ENCODE results near the gene MPHOSPH10. TPM values are rescaled to one million over a fixed set of nuclear protein-coding genes. Genes with fewer than 3 reads are reported as not detected.

MPHOSPH10 gene
- total and polyA plus RNA-seq, 2 of the 13 experiments (the other 11 are each of a cell fraction or from before 2014, with no cell fraction given) = 37.8 to 137 TPM

DNA sequence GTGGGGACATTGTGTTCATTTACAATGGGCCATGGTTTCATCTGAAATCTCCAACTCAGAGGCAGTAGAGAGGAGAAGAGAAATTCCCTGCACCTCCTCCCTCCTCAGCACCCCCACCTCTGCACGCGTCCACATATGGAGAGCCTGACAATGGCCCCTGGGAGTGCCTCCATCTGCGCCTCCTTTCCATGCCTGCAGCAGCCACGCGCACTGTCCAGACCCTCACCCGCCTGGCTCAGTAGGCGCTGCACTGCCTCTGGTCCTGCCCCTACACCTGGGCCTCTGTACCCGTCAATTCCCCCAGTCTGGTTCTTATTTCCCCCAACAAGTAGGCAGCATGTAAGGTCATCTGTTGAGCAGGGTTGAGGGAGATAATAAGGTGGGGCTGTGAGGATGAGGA is 23.8 kb downstream of the MPHOSPH10 start (continued):
- TF ChIP-seq, protein P1, sequence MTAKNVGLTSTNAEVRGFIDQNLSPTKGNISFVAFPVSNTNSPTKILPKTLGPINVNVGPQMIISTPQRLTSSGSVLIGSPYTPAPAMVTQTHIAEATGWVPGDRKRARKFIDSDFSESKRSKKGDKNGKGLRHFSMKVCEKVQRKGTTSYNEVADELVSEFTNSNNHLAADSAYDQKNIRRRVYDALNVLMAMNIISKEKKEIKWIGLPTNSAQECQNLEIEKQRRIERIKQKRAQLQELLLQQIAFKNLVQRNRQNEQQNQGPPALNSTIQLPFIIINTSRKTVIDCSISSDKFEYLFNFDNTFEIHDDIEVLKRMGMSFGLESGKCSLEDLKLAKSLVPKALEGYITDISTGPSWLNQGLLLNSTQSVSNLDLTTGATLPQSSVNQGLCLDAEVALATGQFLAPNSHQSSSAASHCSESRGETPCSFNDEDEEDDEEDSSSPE (CRISPR knock-in tag; IDR thresholded peaks at IDR 0.05) = no peak
- TF ChIP-seq, protein P2, sequence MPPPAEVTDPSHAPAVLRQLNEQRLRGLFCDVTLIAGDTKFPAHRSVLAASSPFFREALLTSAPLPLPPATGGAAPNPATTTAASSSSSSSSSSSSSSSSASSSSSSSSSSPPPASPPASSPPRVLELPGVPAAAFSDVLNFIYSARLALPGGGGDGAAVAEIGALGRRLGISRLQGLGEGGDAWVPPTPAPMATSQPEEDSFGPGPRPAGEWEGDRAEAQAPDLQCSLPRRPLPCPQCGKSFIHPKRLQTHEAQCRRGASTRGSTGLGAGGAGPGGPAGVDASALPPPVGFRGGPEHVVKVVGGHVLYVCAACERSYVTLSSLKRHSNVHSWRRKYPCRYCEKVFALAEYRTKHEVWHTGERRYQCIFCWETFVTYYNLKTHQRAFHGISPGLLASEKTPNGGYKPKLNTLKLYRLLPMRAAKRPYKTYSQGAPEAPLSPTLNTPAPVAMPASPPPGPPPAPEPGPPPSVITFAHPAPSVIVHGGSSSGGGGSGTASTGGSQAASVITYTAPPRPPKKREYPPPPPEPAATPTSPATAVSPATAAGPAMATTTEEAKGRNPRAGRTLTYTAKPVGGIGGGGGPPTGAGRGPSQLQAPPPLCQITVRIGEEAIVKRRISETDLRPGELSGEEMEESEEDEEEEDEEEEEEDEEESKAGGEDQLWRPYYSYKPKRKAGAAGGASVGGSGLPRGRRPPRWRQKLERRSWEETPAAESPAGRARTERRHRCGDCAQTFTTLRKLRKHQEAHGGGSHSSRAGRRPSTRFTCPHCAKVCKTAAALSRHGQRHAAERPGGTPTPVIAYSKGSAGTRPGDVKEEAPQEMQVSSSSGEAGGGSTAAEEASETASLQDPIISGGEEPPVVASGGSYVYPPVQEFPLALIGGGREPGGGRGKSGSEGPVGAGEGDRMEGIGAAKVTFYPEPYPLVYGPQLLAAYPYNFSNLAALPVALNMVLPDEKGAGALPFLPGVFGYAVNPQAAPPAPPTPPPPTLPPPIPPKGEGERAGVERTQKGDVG (CRISPR knock-in tag; IDR thresholded peaks at IDR 0.05; ENCODE audit: borderline replicate concordance) = 0 out of 2 replicates have a peak, but pooled peaks have one; percentile 51

DNA sequence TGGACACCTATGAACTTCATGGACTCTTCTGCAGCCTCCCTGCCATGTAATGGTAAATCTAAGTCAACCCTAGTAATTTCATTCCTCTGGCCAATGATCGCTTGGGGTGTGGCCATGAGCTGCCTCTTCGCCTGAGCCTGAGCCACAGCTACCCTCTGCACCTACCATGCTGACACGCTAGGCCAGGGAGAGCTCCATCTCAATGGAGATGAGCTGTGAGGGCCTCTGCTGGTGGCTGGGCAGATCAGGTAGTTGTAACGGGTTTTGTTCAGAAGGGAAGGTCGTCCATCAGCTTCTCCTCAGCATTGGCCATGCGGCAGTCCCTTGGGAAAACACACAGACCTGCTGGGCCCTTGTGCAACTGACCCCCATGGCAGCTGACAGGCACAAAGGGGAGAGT is 24.4 kb downstream of the MPHOSPH10 start:
- FAIRE-seq = peak; percentile 94
- peak; percentile 65; the same call in 1 of the 2 replicates for TF ChIP-seq KDM2A (CRISPR knock-in tag; IDR thresholded peaks at IDR 0.05; ENCODE audit: borderline replicate concordance, low read depth)
- TF ChIP-seq BORCS8-MEF2B (CRISPR knock-in tag; IDR thresholded peaks at IDR 0.05) = 0 out of 2 replicates have a peak, but pooled peaks have one; percentile 21
- TF ChIP-seq, protein P3, sequence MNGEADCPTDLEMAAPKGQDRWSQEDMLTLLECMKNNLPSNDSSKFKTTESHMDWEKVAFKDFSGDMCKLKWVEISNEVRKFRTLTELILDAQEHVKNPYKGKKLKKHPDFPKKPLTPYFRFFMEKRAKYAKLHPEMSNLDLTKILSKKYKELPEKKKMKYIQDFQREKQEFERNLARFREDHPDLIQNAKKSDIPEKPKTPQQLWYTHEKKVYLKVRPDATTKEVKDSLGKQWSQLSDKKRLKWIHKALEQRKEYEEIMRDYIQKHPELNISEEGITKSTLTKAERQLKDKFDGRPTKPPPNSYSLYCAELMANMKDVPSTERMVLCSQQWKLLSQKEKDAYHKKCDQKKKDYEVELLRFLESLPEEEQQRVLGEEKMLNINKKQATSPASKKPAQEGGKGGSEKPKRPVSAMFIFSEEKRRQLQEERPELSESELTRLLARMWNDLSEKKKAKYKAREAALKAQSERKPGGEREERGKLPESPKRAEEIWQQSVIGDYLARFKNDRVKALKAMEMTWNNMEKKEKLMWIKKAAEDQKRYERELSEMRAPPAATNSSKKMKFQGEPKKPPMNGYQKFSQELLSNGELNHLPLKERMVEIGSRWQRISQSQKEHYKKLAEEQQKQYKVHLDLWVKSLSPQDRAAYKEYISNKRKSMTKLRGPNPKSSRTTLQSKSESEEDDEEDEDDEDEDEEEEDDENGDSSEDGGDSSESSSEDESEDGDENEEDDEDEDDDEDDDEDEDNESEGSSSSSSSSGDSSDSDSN (CRISPR knock-in tag; IDR thresholded peaks at IDR 0.05) = 0 out of 2 replicates have a peak, but pooled peaks have one; percentile 31
- TF ChIP-seq, protein P4, sequence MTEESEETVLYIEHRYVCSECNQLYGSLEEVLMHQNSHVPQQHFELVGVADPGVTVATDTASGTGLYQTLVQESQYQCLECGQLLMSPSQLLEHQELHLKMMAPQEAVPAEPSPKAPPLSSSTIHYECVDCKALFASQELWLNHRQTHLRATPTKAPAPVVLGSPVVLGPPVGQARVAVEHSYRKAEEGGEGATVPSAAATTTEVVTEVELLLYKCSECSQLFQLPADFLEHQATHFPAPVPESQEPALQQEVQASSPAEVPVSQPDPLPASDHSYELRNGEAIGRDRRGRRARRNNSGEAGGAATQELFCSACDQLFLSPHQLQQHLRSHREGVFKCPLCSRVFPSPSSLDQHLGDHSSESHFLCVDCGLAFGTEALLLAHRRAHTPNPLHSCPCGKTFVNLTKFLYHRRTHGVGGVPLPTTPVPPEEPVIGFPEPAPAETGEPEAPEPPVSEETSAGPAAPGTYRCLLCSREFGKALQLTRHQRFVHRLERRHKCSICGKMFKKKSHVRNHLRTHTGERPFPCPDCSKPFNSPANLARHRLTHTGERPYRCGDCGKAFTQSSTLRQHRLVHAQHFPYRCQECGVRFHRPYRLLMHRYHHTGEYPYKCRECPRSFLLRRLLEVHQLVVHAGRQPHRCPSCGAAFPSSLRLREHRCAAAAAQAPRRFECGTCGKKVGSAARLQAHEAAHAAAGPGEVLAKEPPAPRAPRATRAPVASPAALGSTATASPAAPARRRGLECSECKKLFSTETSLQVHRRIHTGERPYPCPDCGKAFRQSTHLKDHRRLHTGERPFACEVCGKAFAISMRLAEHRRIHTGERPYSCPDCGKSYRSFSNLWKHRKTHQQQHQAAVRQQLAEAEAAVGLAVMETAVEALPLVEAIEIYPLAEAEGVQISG (CRISPR knock-in tag; IDR thresholded peaks at IDR 0.05) = 0 out of 2 replicates have a peak, but pooled peaks have one; percentile 32

More for the DNA sequence above, 24.4 kb downstream of the MPHOSPH10 start:
- H3K27ac ChIP-seq (ENCODE audit: extremely low read length, insufficient read depth, low read length) = no peak overlapping the region
- BruUV-seq (replicated peaks) = no TSS peak
- peaks cover 4% of the 10 kb centered on the region; the same call in 1 of the 2 replicates for H4K20me1 ChIP-seq (ENCODE audit: insufficient read depth, low read length)
- no peak overlapping the region for H3K4me2 ChIP-seq (ENCODE audit: low read depth, low read length)
- in situ Hi-C loops (cut with HindIII; ENCODE audit: extremely low pct_ligation_motif_present, low pct_unique_long_range_greater_than_20kb) = loop anchor here (5.0 kb wide), 1 partner anchor 52 kb away; no protein-coding TSS in a partner anchor
- H3K4me1 ChIP-seq (ENCODE audit: insufficient read depth, low read length) = no peaks in the 10 kb centered on the region
- ATAC-seq = peak; percentile 90
- no peak overlapping the region for H3K4me3 ChIP-seq (replicated peaks in 1 of 3; ENCODE audit: insufficient read depth in 1 of 3, low read depth in 2 of 3, low read length in 3 of 3)
- peaks cover 0 to 26% of the 10 kb centered on the region in 2 experiments; a peak in 3 of 5 replicates for H3K27me3 ChIP-seq (ENCODE audit: control insufficient read depth in 1 of 2, insufficient read depth in 2 of 2, low read length in 2 of 2)
- H3K79me2 ChIP-seq (ENCODE audit: insufficient read depth, low read length) = no peaks in the 10 kb centered on the region
- H3K9ac ChIP-seq (ENCODE audit: insufficient read depth, low read depth, low read length) = no peak overlapping the region
- CTCF ChIA-PET (ENCODE audit: low intra/inter-chr PET ratio, low total read pairs) = interaction anchor here (3.1 kb wide), 1 partner anchor 54 kb away, joined by 24 read pairs; no protein-coding TSS in a partner anchor
- WGBS (ENCODE audit: low lambda C conversion rate) = 13% methylated on average over 6 of the region's 6 CpGs
- no peaks in the 10 kb centered on the region for H3K9me3 ChIP-seq (ENCODE audit: low read length)
- H3K36me3 ChIP-seq (replicated peaks in 1 of 2; ENCODE audit: control insufficient read depth in 1 of 2, insufficient read depth in 2 of 2, low read length in 2 of 2) = peaks cover 1 to 5% of the 10 kb centered on the region in 2 experiments; a peak in 3 of 5 replicates
- DNase-seq (ENCODE audit: low spot score) = peak; percentile 72
- intact Hi-C loops (cut with micrococcal nuclease; ENCODE audit: unreplicated experiment) = loop anchor here (1.0 to 5.0 kb wide), 2 partner anchors 54 to 128 kb away; no protein-coding TSS in a partner anchor
- no peak overlapping the region for H2AFZ ChIP-seq (ENCODE audit: low read length)
- POLR2A ChIA-PET = interaction anchor here (1.0 to 1.5 kb wide), 4 partner anchors 25 to 87 kb away, joined by 3 to 6 read pairs (median 4); partner anchors contain the start of genes MCEE and MPHOSPH10
